SK-N-SH (cell line): ENCODE results near the gene PLAC9.

ENCODE experiments used
- MEF2A ChIP-seq: IDR thresholded peaks from 2 replicates; pipeline ENCODE4 v1.4.0; 2012; ENCODE audit warnings: low read depth, borderline replicate concordance
- POLR2AphosphoS5 ChIP-seq: IDR thresholded peaks from 2 replicates; pipeline ENCODE4 v1.6.1; 2012; ENCODE audit warnings: low read depth, low read length
- REST ChIP-seq: IDR thresholded peaks from 2 replicates; pipeline ENCODE4 v1.6.1; 2012; ENCODE audit warnings: mild to moderate bottlenecking, low read depth, low read length, moderate library complexity
- SMC3 ChIP-seq: IDR thresholded peaks from 2 replicates; pipeline ENCODE4 v1.6.1; 2012; ENCODE audit warnings: low read depth, low read length, improper control_type of control experiment
- TAF1 ChIP-seq: IDR thresholded peaks from 2 replicates; pipeline ENCODE4 v1.6.1; 2012; ENCODE audit warnings: low read depth, mild to moderate bottlenecking, low read length, moderate library complexity, borderline replicate concordance
- TF ChIP-seq, protein P1 (sequence below): fragments of 200-600 bp; sonication (generic); IDR thresholded peaks from 2 replicates; pipeline ENCODE4 v1.6.1; 2017; ENCODE audit warnings: antibody characterized with exemption, mild to moderate bottlenecking, moderate library complexity
- TF ChIP-seq, protein P2 (sequence below): IDR thresholded peaks from 2 replicates; pipeline ENCODE4; 2012

GRCh38 chr10:80126876-80127275 is 5.7 kb upstream of the PLAC9 start:
- TF ChIP-seq, protein P1, sequence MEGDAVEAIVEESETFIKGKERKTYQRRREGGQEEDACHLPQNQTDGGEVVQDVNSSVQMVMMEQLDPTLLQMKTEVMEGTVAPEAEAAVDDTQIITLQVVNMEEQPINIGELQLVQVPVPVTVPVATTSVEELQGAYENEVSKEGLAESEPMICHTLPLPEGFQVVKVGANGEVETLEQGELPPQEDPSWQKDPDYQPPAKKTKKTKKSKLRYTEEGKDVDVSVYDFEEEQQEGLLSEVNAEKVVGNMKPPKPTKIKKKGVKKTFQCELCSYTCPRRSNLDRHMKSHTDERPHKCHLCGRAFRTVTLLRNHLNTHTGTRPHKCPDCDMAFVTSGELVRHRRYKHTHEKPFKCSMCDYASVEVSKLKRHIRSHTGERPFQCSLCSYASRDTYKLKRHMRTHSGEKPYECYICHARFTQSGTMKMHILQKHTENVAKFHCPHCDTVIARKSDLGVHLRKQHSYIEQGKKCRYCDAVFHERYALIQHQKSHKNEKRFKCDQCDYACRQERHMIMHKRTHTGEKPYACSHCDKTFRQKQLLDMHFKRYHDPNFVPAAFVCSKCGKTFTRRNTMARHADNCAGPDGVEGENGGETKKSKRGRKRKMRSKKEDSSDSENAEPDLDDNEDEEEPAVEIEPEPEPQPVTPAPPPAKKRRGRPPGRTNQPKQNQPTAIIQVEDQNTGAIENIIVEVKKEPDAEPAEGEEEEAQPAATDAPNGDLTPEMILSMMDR, result no peak
- TF ChIP-seq POLR2AphosphoS5, result no peak
- TF ChIP-seq REST, result no peak
- TF ChIP-seq, protein P2, sequence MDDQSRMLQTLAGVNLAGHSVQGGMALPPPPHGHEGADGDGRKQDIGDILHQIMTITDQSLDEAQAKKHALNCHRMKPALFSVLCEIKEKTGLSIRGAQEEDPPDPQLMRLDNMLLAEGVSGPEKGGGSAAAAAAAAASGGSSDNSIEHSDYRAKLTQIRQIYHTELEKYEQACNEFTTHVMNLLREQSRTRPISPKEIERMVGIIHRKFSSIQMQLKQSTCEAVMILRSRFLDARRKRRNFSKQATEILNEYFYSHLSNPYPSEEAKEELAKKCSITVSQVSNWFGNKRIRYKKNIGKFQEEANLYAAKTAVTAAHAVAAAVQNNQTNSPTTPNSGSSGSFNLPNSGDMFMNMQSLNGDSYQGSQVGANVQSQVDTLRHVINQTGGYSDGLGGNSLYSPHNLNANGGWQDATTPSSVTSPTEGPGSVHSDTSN, result no peak
- TF ChIP-seq SMC3, result no peak
- TF ChIP-seq MEF2A, result no peak
- no peak for TF ChIP-seq TAF1
